Dedifferentiated amniotic fluid mesenchymal stem cell (primary cell): ENCODE data around the gene TWNK.

Experiments
- DNase-seq: peaks from one replicate; pipeline ENCODE4 v3.0.0-alpha.2; 2016; ENCODE audit errors: extremely low spot score

Gene TWNK

DNA sequence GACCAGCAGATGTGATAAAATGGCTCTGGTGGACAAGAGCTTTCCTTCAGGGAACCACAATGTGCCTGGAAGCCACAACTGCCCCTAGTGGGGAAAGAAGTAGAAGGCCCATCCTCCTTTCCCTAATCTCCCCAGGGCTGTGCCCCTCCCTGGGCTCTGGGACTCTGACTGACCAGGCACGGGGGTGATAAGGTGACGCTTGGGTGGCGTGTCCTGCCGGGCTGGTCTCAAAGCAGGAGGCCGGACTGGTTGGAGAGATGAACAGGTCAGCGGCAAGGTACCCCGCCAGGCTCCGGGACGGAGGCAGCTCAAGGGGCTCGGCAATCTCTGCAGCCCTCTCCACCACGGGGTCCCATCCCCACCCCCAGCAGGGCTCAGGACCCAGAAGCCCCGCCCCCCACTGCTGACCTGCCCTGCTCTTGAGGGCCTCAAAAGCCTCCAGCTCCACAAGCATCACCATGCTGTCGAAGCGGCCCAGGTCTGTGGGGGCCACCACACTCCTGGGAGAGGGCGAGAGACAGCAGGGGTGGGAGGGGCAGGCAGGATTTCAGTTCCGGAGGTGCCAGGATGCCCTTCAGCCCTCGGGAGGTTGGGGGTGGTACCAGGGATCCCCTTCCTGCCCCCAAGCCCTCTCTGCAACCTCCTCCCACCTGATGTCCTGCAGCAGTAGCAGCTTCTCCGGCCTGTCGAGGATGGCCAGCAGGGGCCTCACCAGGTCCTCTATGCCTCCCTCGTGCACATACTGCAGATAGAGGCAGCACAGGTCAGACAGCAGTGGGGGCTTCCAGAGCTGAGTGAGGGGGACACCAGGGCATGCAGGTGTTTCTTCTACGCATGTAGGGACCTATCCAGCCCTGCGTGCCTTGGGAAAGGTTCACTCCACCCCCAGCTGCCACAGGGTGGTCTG, 24.4 kb downstream of the TWNK start:
- no peak for DNase-seq

DNA sequence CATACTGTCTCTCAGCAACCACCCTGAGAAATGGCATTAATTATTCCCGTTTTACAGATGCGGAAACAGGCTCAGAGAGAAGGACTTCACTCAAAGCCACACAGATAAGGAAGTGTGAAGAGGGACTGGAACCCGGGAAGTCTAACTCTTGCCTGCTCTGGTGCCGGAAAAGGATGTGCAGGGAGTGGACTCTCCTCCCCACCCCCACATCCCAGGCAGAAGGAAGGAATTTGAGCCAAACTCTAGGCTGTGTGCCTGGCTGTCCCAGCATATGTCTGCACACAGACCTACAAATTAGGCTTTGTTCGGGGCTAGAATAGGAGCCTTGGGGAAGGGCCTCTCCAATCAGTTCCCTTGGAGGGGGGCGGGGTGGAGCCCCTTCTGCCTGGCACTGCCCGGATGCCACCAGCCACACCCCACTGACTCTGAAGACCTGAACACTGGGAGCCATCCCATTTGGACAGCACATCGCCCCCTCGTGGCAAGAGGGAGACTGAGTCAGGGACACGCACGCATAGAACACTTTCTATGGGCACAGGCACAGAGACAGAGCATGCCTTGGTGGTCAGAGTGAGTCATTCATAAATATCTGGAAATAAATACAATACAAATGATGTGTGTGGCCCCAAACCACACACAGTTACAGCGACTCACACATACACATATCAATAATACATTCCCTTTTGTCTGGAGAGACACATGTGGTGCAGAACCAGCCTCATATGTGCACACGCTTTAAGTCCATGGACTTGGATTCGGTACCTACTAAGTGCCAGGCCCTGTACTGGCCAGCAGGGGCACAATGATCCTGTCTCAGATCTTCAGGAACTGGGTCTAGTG, 25.4 kb downstream of the TWNK start:
- DNase-seq = peak; percentile 95

DNA sequence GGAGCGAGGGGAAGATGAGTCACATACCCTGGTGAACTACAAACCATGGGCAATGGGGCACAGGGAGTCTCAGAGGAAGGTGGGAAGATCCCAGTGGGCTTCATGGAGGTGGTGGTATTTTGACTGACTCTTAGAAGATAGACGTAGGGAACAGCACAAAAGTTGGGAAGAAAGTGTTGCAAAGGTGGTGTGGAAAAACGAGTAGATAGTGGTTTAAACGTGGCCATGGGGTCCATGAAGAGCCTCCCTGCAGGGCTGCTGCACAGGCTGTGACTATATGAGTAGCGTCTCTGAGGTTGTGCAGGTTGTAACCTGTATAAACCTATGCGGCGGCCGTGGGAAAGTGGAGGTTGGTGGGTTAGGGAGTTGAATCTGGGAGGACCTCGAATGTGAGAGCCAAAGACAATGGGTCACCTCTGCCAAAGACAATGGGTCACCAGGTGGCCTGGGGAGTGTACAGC, 26.1 kb downstream of the TWNK start:
- no peak for DNase-seq

DNA sequence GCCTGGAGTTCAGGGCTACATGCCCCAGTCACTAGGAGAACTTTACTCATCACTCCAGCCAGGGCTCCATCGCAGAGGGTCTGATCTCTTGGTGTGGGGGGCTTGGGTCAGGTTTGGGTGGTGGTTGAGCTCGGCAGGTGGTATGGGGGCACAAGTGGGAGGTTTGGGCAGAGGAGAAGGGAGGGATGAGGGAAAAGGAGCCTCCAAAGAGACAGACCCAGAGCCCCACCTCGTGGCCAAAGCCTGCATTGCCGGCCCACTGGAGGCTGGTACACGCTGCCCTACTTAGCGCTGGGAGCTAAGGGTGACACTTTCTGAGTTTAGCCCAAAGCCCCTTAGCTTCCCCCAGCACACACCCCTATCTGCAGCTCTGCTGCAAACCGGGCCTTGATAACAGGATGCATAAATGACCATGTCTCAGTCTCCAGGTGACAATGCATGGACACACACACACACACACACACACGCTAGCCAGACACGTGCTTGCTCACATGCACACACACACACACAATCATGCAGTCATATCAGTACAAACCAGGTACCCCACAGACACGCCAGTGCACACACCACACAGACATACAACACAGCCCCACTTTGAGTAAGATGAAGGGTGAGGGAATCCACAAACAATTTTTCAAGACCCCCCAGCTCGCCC, 27.0 kb downstream of the TWNK start:
- DNase-seq = peak; percentile 52

DNA sequence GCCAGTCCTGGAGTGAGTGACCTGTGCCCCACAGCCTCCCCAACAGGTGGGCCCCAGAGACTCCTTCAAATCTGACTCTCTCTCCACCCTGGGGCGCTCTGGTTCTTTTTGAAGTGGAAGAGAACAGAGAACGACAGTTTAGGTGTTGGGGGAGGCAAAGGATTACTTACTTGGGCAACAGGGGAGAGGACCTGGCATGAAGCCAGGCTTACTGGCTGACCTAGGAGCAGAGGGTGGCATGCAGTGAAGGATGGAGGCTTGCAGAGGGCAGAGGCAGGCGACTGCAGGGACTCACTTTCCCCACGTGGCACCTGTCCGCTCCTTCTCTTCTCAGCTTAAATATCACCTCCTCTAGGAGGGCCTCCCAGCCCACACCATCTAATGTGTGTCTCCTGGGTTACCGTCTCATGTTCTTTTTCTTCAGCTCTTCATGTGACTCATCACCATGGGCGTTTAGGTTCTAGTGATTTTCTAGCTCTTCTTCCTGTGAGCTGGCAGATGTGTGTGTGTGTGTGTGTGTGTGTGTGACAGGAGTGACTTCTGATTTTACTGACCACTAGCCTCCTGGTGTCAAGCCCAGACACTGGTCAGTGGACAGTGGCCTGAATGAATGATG, 27.7 kb downstream of the TWNK start:
- DNase-seq = peak; percentile 61

DNA sequence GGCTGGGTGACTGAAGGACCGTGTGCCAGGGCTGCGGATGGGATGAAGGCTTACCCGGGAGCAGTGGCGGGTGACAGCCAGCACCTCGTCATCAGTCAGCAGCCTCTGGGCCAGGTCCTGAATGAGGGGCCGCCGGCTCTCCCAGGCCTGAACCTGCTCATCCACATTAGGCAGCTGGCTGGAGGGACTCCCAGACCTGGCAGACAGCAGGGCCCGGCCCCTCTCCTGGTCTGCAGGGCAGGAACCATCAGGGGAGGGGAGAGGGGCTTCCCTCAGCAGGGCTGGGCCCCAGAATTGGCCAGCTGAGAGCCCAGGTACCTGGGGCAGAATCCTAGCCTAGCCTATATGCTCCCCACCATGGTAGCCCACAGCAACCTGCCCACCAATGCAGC, 28.2 kb downstream of the TWNK start:
- DNase-seq = no peak

DNA sequence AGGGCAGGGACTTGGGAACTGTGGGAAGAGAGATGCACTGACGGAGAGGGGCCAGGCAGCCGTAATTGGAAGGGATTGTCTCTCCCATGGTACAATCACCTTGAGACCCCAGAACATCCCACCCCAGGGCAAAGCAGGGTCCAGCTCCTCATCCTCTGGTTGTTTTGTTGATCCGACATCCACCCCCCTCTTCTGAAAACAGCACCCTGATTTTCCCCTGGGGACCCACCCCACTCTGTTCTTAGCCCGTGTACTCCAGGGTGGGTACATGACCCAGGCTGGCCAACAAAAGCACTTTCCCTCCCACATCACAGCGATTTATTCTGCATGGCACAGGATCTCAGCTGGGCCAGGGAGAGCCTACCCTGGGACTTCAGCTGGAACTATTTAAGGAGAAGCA, 29.5 kb downstream of the TWNK start:
- DNase-seq = no peak

DNA sequence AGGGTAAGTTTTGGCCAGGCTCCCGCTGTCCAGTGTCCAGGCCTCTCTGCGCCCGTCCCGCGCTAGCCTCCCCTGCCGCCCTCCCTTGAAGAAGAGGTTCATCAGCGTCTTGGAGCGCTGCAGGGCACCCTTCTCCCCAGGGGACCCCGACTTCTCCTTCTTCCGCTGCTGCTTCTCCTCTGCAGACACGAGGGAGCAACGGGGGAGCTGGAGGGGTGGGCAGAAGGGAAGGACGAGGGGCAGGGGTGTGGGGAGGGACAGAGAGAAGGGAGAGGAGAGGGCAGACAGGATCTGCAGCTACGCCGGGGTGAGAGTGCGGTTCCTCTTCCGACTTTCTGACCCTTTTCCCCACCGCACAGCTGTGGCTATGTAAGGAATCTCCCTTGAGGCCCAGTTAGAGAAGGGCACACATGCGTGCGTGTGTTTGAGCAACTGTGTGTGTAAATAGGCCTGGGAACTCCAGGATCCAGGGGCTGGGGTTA, 30.8 kb downstream of the TWNK start:
- DNase-seq = no peak

DNA sequence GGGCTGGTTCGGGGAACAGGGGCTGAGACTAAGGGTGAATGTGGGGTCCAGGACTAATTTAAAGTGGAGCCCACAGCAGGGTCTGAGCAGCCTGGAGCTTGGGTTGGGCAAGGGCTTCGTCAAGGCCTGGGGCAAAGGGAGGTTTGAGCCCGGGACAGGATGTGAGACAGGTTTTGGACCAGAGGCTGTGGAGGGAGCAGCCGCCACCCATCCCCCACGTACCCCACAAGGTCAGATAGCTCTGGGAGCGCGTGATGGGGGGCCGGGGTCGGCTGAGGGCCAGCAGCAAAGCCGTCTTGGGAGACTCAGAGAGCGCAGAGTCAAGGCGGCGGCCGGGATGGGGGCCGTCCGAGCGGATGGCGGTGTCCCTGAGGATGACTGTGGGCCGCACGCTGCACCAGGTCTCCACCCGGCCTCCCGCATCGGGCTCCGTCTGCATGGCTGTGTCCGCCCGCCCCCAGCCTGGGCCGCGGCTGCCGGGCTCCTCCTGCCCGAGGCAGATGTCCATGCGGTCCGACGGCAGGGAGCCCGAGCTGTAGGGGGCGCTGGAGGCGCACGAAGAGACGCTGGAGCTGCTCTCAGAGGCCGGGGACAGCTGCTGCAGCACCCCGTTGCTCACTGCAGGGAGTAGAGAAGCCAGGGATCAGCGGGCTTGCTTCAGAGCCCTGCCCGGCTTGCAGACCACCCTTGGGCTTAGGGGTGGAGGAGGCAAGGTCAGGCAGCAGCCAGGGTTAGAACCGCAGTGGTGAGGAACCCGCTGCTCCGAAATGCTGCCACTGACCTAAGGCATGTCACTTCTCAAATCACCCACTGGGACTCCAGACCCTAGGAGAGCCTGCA, 31.5 kb downstream of the TWNK start:
- DNase-seq = peak; percentile 48

DNA sequence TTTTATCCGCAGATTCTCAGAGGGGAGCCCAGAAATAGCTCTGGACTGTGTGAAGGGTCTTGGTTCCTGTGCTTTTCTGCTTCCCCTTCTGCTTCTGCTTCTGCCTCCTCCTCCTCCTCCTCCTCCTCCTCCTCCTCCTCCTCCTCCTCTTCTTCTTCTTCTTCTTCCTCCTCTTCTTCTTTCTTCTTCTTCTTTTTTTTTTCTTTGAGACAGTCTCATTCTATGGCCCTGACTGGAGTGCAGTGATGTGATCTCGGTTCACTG, 32.0 kb downstream of the TWNK start:
- no peak for DNase-seq

DNA sequence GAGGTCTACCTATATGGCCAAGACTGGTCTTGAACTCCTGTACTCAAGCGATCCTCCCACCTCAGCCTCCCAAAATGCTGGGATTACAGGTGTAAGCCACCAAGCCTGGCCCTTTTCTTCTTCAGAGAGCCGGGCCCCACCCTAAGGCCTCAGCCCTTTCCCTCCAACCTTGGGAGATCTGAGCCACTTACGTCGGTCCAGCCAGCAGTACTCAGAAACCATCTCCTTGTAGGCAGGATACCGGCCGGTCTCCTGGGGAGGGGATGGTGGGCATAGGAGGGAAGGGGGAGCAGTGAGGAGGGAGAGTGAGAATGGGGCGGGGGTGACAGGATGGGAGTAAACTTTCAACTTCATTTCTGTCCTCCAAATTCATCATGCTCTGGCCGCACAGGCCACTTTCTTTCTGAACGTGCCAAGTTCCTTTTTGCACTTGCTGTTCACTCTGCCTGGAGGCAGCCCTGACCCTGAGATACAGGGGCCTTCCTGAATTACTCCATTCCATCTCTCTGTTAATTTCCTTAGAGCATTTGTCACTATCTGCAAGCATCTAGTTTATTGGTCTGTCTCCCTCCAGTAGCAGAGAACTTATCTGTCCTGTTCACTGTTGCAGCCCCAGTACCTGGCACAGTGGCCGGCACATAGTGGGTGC, 33.2 kb downstream of the TWNK start:
- DNase-seq = no peak

DNA sequence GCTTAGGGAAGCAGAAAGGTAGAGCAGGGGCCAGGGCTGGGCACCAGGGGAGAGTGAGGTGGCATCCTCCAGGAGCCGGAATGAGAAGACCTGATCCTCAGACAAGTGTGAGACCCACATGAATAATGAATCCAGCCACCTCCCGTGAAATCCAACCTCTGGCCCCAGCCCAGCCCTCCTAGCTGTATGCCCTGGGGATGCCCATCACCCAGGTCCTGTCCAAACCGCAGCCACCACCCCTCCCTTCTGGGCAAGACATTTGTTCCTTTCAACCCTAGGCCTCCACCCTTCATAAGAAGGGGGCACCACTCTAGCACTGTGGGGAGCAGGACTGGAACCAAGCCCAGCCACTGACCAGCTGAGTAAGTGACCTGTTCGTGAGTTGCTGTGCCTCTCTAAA, 33.9 kb downstream of the TWNK start:
- no peak for DNase-seq

DNA sequence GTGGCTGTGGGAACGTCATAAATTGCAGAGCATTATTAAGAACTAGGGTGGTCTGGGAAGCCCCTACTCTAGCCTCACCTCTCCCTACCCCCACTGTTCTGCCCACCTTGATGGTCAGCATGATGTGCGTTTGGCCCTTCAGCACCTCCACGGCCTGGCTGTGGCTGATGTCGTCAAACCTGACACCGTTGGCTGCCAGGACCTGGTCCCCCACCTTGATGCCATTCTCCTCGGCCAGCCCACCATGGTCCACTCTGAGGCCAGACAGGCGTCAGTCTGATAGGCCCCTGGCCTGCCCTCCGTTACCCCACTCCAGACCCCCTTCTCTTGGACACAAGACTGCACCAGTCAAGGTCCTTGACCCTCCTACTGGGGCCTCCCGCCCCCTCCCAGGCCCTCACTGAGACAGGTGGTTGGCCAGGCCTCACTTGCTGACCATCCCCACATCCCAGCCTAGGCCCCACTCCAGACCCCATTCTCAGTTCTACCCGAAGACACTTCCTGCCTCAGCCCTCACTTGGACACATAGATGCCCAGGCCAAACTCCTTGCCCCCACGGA, 34.4 kb downstream of the TWNK start:
- no peak for DNase-seq

DNA sequence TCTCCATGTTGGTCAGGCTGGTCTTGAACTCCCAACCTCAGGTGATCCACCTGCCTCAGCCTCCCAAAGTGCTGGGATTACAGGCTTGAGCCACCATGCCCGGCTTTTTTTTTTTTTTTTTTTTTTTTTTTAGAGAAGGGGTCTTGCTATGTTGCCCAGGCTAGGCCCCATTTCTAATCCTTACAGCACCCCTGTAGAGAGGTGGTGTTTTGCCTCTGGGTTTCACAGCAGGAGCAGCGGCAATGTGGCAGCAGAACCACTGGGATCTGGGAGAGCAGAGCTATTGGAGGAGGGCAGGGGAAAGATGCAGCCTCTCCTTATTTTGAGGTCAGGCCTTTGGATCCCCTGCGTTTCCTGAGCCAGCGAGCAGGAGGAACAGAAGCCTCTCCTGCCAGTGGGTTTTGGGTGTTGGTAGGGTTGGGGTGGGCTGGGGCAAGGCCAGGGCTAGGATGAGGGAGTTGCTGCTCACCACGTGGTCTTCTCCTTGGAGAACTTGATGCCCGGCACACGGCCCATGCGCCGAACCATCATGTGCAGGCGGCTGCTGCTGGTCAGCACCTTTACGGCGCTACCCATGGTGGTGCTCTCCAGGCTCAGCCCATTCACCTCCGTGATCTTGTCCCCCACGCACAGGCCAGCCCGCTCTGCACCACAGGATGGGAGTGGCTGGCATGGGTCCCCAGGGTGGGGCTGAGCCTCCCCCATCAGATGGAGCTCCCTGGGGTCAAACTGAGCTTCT, 35.8 kb downstream of the TWNK start:
- DNase-seq = no peak

DNA sequence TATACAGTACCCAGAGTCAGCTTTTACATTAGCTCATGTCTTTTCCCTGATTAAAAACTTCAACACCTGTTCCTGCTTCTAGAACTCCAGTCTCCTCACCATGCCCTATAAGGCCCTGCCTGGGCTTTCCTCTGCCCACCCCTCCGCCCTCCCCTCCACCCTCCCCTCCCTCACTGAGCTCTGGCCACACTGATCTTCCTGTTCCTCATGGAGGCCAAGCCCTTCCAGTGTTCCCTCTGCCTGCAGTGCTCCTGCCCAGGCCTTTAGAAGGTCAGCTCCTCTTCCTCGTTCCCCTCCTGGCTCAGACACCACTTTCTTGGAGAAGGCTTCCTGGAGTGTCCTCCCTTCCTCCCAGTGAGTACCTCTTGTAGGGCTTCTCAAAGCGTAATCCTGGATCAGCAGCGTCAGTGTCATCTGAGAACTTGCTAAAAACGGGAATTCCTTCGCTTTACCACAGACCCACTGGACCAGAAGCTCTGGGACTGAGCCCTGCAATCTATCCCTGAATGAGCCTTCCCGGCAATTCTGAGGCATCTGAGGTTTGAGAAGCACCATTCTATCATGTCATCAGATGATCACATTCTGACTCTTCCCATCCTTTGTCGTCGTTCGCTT, 39.9 kb downstream of the TWNK start:
- no peak for DNase-seq

DNA sequence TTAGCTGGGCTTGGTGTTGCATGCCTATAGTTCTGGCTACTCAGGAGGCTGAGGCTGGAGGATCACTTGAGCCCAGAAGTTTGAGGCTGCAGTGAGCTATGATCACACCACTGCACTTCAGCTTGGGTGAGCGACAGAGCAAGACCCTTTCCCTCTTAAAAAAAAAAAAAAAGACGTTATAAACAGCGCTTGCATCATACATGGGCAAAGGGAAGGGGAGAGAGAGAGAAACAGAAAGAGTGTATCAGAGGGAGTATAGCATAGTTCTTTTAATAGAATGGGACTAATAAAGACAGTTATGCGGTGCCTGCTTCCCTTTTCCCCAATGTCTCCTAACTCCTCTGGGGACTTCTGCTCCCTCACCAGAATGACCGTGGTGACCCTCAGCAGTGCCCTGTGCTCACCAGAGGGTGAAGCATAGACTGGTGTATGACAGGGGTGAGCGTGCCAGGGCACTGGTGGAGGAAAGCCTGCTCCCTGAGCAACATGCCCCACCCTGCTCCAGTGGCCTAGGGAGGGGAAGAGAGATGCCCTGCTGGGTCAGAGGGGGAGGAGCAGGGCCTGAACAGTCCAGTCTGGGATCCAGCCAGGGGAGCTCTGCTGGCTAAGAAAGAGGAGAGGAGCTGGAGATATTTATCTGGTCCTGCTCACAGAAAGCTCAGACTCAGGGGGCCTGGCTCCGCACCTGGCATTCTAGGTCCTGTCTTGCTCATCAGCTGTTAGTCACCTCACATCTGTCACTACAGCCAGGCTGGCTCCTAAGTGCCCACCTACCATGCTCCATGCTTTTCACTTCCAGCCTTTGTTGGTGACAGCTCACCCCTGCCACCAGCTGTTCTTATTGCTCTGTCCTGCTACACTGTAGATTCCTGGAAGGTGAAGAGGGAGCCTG, 41.3 kb downstream of the TWNK start:
- DNase-seq = no peak

DNA sequence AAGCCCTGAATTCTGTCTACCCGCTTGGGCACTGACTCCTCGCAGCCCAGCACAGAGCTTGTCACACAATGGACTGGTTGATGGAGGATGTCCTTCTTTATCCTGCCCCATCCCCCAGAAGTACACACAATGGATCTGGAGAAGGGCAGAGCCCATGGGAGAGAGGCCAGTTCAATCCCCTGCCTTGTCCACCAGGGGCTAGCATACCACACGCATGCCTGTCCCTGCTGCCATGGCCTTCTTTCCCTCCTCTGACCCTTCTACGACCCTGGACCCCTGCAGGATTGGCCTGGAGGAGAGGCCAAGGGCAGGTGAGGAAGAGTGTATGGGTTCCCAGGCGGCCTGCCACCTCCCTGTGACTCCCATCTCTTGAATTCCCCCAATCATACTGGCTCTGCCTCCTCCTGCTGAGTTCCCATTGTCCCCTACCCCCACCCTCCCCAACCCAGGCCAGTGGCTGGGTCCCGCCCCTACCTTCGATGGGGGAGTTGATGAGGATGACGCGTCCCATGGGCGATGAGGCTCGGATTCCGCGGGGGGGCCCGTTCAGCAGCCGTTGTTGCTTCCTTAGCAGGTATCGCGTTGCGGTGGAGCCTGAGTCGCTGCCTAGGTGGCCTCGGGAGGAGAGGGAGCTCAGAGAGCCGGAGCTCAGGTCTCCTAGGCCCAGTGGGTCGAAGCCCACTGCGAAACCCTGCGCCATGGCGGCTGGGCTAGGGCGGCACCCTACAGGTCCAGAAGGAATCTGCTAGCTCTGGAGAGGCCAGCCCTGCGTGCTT, 42.4 kb downstream of the TWNK start:
- no peak for DNase-seq
